Measurements from ENCODE around the gene ARF6. TPM values are rescaled to one million over a fixed set of nuclear protein-coding genes. Genes with fewer than 3 reads are reported as not detected.
A peak's percentile ranks its signal among the peaks of the same experiment; 100 is the strongest.

The ARF6 gene
- 48.6 TPM for total RNA-seq

DNA sequence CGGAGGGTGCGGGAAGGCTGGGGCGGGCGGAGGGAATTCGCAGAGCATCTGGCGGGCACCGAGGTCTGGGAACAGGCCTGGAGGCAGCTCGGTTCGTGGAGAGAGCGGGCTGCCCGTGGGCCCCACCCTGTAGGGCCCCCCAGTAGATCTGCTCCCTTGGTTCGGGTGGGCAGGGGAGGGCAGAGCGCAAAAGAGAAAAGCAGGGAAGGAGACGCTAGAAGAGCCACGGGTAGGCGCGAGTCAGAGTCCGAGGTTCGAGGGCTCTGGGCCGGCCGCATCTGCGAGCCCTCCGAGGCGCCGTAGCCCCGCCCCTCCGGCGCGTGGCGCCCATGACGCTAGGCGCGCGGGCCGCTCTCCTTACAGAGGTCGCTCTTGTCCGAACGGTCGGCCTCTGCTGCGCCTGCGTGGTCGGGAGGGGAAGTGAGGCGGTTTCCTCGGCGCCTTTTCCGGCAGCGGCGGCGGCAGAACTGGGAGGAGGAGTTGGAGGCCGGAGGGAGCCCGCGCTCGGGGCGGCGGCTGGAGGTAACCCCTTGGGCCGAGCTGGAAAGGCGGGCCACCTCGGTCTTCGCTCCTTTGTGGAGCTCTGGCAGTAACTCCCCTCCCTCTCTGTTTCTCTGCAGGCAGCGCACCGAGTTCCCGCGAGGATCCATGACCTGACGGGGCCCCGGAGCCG is at the start of gene ARF6:
Gene ARF6, plus strand, starts transcription at position 447 of the 673 bp plus-strand sequence. CDS start 655 bp downstream, outside the sequence.
- peak; percentile 97 to 98 for DNase-seq (ENCODE audit: extremely low spot score in 2 of 2)
- peak within 1 kb of the TSS; percentile 89 to 95 for H3K4me3 ChIP-seq
- H3K9me3 ChIP-seq, result no peaks in the 10 kb centered on the region
- intact Hi-C loops (cut with DNase I), result loop anchor here (5.0 to 10.0 kb wide), 2 partner anchors 110 to 212 kb away; no protein-coding TSS in a partner anchor
- peak within 1 kb of the TSS; percentile 100 for H3K27ac ChIP-seq
- H3K4me1 ChIP-seq, result peaks cover 49% of the 10 kb centered on the region
- peaks cover 0 to 6% of the 10 kb centered on the region in 2 donors for H3K36me3 ChIP-seq
- H3K27me3 ChIP-seq, result no peaks in the 10 kb centered on the region
- TF ChIP-seq POLR2A (IDR thresholded peaks at IDR 0.05), result peak; percentile 60 to 93
- TF ChIP-seq, protein P1, sequence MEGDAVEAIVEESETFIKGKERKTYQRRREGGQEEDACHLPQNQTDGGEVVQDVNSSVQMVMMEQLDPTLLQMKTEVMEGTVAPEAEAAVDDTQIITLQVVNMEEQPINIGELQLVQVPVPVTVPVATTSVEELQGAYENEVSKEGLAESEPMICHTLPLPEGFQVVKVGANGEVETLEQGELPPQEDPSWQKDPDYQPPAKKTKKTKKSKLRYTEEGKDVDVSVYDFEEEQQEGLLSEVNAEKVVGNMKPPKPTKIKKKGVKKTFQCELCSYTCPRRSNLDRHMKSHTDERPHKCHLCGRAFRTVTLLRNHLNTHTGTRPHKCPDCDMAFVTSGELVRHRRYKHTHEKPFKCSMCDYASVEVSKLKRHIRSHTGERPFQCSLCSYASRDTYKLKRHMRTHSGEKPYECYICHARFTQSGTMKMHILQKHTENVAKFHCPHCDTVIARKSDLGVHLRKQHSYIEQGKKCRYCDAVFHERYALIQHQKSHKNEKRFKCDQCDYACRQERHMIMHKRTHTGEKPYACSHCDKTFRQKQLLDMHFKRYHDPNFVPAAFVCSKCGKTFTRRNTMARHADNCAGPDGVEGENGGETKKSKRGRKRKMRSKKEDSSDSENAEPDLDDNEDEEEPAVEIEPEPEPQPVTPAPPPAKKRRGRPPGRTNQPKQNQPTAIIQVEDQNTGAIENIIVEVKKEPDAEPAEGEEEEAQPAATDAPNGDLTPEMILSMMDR (IDR thresholded peaks at IDR 0.05), result no peak
- peak; percentile 88 to 98 for TF ChIP-seq POLR2AphosphoS5 (IDR thresholded peaks at IDR 0.05; ENCODE audit: insufficient read depth in 1 of 2, low read depth in 1 of 2)

DNA sequence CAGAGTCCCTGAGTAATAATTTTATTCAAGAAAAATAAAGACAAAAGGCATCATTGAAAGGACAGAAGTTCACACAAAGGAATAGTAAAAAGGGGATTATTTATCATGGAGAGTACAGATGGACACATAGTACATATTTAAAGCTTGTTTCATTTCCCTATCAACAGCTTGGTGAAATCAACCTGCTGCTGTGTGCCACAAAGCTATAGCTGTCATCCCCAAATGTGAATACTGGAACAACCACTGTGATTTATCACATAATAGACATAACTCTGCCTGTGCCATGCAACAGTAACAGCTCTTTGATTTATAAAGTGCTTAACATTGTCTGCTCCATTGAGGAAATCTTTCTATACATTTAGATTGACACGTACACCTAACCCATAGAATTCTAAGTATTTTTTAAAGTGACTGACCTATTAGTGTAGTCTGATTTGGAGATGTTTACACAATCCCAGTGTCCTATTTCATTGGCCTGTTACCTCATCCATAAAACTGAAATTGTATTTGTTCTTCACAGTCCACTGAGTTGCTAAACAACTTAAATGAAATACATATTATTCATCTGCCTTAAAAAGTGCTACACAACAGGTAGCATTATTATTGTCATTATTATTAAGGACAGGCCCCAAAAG is 43.6 kb upstream of the ARF6 start:
- H3K36me3 ChIP-seq, result peaks cover 0 to 32% of the 10 kb centered on the region in 2 donors
- TF ChIP-seq POLR2A (IDR thresholded peaks at IDR 0.05), result no peak
- TF ChIP-seq, protein P1 (IDR thresholded peaks at IDR 0.05), result no peak
- TF ChIP-seq POLR2AphosphoS5 (IDR thresholded peaks at IDR 0.05; ENCODE audit: insufficient read depth in 1 of 2, low read depth in 1 of 2), result no peak

DNA sequence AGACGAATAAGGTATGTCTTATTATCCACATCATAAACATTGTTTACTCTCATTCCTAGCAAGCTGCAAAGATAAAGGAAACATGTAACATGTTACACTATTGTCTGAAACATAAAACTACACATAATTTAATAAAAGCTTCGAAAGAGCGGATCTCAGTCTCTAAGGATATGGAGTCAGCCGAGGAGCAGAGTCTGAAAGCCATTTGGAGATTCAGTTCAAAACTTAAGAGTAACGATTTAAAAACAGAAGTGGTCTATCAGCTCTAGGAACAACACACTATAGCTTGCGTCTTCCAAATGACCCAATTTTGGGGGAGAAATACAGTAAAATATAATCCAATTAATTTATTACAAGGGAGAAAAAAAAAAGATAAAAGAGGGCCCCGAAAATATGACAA is 41.1 kb upstream of the ARF6 start:
- DNase-seq (ENCODE audit: extremely low spot score in 2 of 2), result no peak
- Histone ChIP-seq H3K4me1 (peaks cover 21% of the 10 kb centered on the region), H3K27ac (peak overlapping the region; percentile 87), H3K4me3 (peak overlapping the region; percentile 78 to 84), H3K27me3 (no peaks in the 10 kb centered on the region), H3K36me3 (peaks cover 0 to 8% of the 10 kb centered on the region in 2 donors), H3K9me3 (no peaks in the 10 kb centered on the region)
- intact Hi-C loops (cut with DNase I), result no loop called here
- no peak for TF ChIP-seq POLR2A (IDR thresholded peaks at IDR 0.05)
- TF ChIP-seq POLR2AphosphoS5 (IDR thresholded peaks at IDR 0.05; ENCODE audit: insufficient read depth in 1 of 2, low read depth in 1 of 2), result no peak
- TF ChIP-seq, protein P1 (IDR thresholded peaks at IDR 0.05), result no peak

More for the DNA sequence above, 43.6 kb upstream of the ARF6 start:
- Histone ChIP-seq H3K9me3 (no peaks in the 10 kb centered on the region), H3K4me1 (peaks cover 21% of the 10 kb centered on the region), H3K27ac (no peak overlapping the region), H3K27me3 (no peaks in the 10 kb centered on the region), H3K4me3 (no peak overlapping the region)
- DNase-seq (ENCODE audit: extremely low spot score in 2 of 2), result no peak
- intact Hi-C loops (cut with DNase I), result no loop called here

DNA sequence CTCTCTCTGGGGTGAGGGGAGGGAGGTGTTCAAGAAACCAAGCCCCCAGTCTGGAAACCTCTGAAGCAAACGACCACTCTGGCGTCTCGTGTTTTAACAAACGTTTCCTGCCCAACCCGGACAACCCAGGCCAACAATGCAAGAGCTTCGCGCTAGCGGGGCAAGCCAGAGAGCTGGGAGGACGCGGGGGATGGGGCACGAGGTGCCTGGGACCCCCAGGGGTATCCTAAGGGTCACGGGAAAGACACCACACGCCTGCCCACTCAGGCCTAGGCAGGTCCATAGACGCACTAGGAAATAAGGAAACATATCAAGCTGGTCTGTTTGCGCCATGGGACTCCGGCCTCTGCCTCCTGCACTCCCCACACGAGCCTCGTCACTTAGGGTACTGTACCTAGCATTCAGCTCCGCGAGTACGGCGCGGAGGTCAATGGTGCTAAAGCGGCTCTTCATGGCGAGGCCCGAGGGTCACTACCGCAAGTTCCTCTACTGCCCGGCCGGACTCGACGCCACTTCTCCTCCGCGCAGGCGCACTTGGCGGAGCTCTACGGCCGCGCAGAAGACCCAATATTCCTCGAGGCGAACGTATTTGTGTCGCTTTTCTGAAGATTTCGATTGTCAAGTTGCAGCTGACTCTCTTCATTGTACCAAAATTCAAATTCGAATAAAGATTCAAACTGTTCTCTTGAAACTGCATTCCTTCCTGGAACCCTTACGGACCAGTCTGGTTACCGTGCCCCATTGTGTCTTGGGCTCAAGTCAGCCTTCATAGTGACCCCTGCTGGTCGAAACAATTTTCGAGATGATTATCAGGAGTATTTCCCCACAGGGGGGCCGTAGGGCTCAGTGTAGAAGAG is 40.4 kb upstream of the ARF6 start, which contains the start of gene NEMF:
Gene NEMF, minus strand, starts transcription at position 488 of the 857 bp plus-strand sequence. Its CDS starts 35 bp downstream, at position 453.
- intact Hi-C loops (cut with DNase I), result no loop called here
- no peaks in the 10 kb centered on the region for H3K27me3 ChIP-seq
- H3K9me3 ChIP-seq, result no peaks in the 10 kb centered on the region
- no peak for DNase-seq (ENCODE audit: extremely low spot score in 2 of 2)
- H3K36me3 ChIP-seq, result peaks cover 0 to 8% of the 10 kb centered on the region in 2 donors
- H3K27ac ChIP-seq, result peak within 1 kb of the TSS; percentile 87
- TF ChIP-seq, protein P1 (IDR thresholded peaks at IDR 0.05), result peak; percentile 60 to 74 (median 62)
- peak; percentile 94 for TF ChIP-seq POLR2AphosphoS5 (IDR thresholded peaks at IDR 0.05; ENCODE audit: insufficient read depth in 1 of 2, low read depth in 1 of 2)
- peak in 1 of 2 donors; percentile 56 for TF ChIP-seq POLR2A (IDR thresholded peaks at IDR 0.05)
- H3K4me1 ChIP-seq, result peaks cover 21% of the 10 kb centered on the region
- peak within 1 kb of the TSS; percentile 78 to 84 for H3K4me3 ChIP-seq
